HG03103 (cell line): ENCODE measurements around the gene GRID1.

Experiments
- ATAC-seq: cut with Tn5 transposase; IDR thresholded peaks from one replicate; pipeline ENCODE4 v1.9.1; 2021; ENCODE audit warnings: low read depth; ENCODE audit not compliant: unreplicated experiment

The GRID1 gene

GRCh38 chr10:85665078-85665477, 701.5 kb downstream of the GRID1 start:
- no peak for ATAC-seq

GRCh38 chr10:85661123-85661522, 705.5 kb downstream of the GRID1 start:
- no peak for ATAC-seq

- ATAC-seq = no peak
Measured at GRCh38 chr10:85659331-85659730, 707.3 kb downstream of the GRID1 start.

GRCh38 chr10:85658518-85658917, 708.1 kb downstream of the GRID1 start:
- ATAC-seq = no peak

- no peak for ATAC-seq
Measured at GRCh38 chr10:85657476-85658113, 709.0 kb downstream of the GRID1 start.

- no peak for ATAC-seq
Measured at GRCh38 chr10:85655411-85655810, 711.2 kb downstream of the GRID1 start.

- ATAC-seq = no peak
Measured at GRCh38 chr10:85651497-85651882, 715.1 kb downstream of the GRID1 start.

GRCh38 chr10:85650791-85651496, 715.7 kb downstream of the GRID1 start:
- ATAC-seq = no peak

- no peak for ATAC-seq
Measured at GRCh38 chr10:85649461-85649860, 717.1 kb downstream of the GRID1 start.

- ATAC-seq = no peak
Measured at GRCh38 chr10:85648279-85648754, 718.3 kb downstream of the GRID1 start.

- no peak for ATAC-seq
Measured at GRCh38 chr10:85647741-85648140, 718.9 kb downstream of the GRID1 start.

- no peak for ATAC-seq
Measured at GRCh38 chr10:85645926-85646711, 720.5 kb downstream of the GRID1 start.

GRCh38 chr10:85645053-85645452, 721.5 kb downstream of the GRID1 start:
- no peak for ATAC-seq

- no peak for ATAC-seq
Measured at GRCh38 chr10:85643845-85644525, 722.6 kb downstream of the GRID1 start.

GRCh38 chr10:85643171-85643844, 723.3 kb downstream of the GRID1 start:
- no peak for ATAC-seq

GRCh38 chr10:85642421-85643170, 724.0 kb downstream of the GRID1 start:
- ATAC-seq = no peak

GRCh38 chr10:85642082-85642420, 724.5 kb downstream of the GRID1 start:
- ATAC-seq = no peak

- ATAC-seq = no peak
Measured at GRCh38 chr10:85641479-85642009, 725.1 kb downstream of the GRID1 start.

GRCh38 chr10:85638797-85639196, 727.8 kb downstream of the GRID1 start:
- no peak for ATAC-seq
